GM12878 (cell line): Measurements from ENCODE around the gene DSTN. TPM values are rescaled to one million over a fixed set of nuclear protein-coding genes. Genes with fewer than 3 reads are reported as not detected.

Experiments used
- ATAC-seq: fragments of 200-7000 bp; cut with Tn5 transposase; 3 replicates; pipeline ENCODE4 v1.9.1; 2020; ENCODE audit warnings: mild to moderate bottlenecking, moderate library complexity
- BruUV-seq: library from RNA; stranded (reverse); fragments of 400-500 nt; replicated peaks from 2 replicates; lab custom pipeline; 2021; lab: Mats Ljungman, UMichigan
- CTCF ChIA-PET: fragments of 300-600 bp; sonication (Branson Sonifier 250); formaldehyde crosslinking; extraction: SDS; loops from one replicate; lab custom pipeline; 2021; ENCODE audit warnings: inconsistent platforms; lab: Yijun Ruan, JAX
- POLR2A ChIA-PET: fragments of 350-600 bp; formaldehyde crosslinking; extraction: SDS; loops from one replicate; lab custom pipeline; 2021; ENCODE audit warnings: inconsistent platforms; lab: Charles Lee
- RAD21 ChIA-PET: fragments of 300-600 bp; sonication (Branson Sonifier 250); formaldehyde crosslinking; loops from one replicate; lab custom pipeline; 2023; ENCODE audit warnings: antibody characterized with exemption; ENCODE audit not compliant: unreplicated experiment; lab: Charles Lee
- SMC1A ChIA-PET: fragments of 300-600 bp; sonication (Branson Sonifier 250); formaldehyde crosslinking; loops from one replicate; lab custom pipeline; 2023; ENCODE audit not compliant: unreplicated experiment, uncharacterized antibody; lab: Charles Lee
- DNase-seq: peaks from one replicate; pipeline ENCODE4 v3.0.0-alpha.2; 2011; ENCODE audit warnings: low read depth, low spot score
- FAIRE-seq: peaks from 3 replicates; lab custom pipeline; 2011; peaks lifted over from hg19 to GRCh38; lab: Jason Lieb, UNC
- H2AFZ ChIP-seq: 2 replicates; pipeline ENCODE4 v1.6.0; 2011; ENCODE audit warnings: low read depth, low read length, control low read depth; ENCODE audit not compliant: control insufficient read depth
- H3K27ac ChIP-seq: 2 replicates; pipeline ENCODE4 v1.5.1; 2011; ENCODE audit warnings: control low read depth; ENCODE audit not compliant: control insufficient read depth, insufficient read depth
- H3K27me3 ChIP-seq, 2 experiments: replicated peaks in 1 of 2; 2 replicates each; pipeline versions ENCODE4 v1.6.0 to v1.6.1; 2011; ENCODE audit warnings: low read length in 1 of 2; ENCODE audit not compliant: control insufficient read depth in 2 of 2, insufficient read depth in 2 of 2
- H3K36me3 ChIP-seq, 2 experiments: 2 replicates each; pipeline ENCODE4 v1.5.1; 2011; ENCODE audit warnings: low read length in 1 of 2; ENCODE audit not compliant: control insufficient read depth in 2 of 2, insufficient read depth in 2 of 2
- H3K4me1 ChIP-seq: 2 replicates; pipeline ENCODE4 v1.6.1; 2011; ENCODE audit warnings: mild to moderate bottlenecking, low read length, moderate library complexity, mixed read lengths; ENCODE audit not compliant: control insufficient read depth, insufficient read depth
- H3K4me2 ChIP-seq: 2 replicates; pipeline ENCODE4 v1.6.0; 2011; ENCODE audit warnings: control low read depth; ENCODE audit not compliant: control insufficient read depth, insufficient read depth
- H3K4me3 ChIP-seq: fragments of 200-600 bp; sonication (generic); 2 replicates; pipeline ENCODE4 v1.5.1; 2016
- H3K79me2 ChIP-seq: 2 replicates; pipeline ENCODE4 v1.6.0; 2011; ENCODE audit warnings: low read length; ENCODE audit not compliant: control insufficient read depth, insufficient read depth
- H3K9ac ChIP-seq: 2 replicates; pipeline ENCODE4 v1.8.0; 2011; ENCODE audit warnings: low read length, control low read depth, mixed read lengths; ENCODE audit not compliant: control insufficient read depth, insufficient read depth
- H3K9me3 ChIP-seq: replicated peaks from 3 replicates; pipeline ENCODE4 v1.5.1; 2011; ENCODE audit warnings: mild to moderate bottlenecking, low read length; ENCODE audit not compliant: control insufficient read depth, insufficient read depth
- H4K20me1 ChIP-seq: 2 replicates; pipeline ENCODE4 v1.6.0; 2011; ENCODE audit not compliant: control insufficient read depth, insufficient read depth
- CBFB ChIP-seq: IDR thresholded peaks from 2 replicates; pipeline ENCODE4 v1.6.1; 2016; ENCODE audit warnings: antibody characterized with exemption, low read depth
- CHD4 ChIP-seq: fragments of 200-600 bp; sonication (generic); IDR thresholded peaks from 2 replicates; pipeline ENCODE4 v1.6.1; 2016; ENCODE audit warnings: mild to moderate bottlenecking
- MYB ChIP-seq: fragments of 150-350 bp; IDR thresholded peaks from 2 replicates; pipeline ENCODE4 v1.6.1; 2014; ENCODE audit warnings: mild to moderate bottlenecking, low read depth, low read length, borderline replicate concordance
- RFX5 ChIP-seq: IDR thresholded peaks from 2 replicates; pipeline ENCODE4 v1.6.1; 2011; ENCODE audit warnings: low read depth, low read length, improper control_type of control experiment
- TCF12 ChIP-seq: IDR thresholded peaks from 2 replicates; pipeline ENCODE4 v1.6.1; 2011; ENCODE audit warnings: low read depth, mild to moderate bottlenecking, low read length
- ZNF217 ChIP-seq: fragments of 450-650 bp; IDR thresholded peaks from 2 replicates; pipeline ENCODE4 v1.6.1; 2017; ENCODE audit warnings: antibody characterized with exemption, mild to moderate bottlenecking
- WGBS: methylation state at CpG from one replicate; pipeline ENCODE4 v1.1.6; 2016; ENCODE audit warnings: low lambda C conversion rate; ENCODE audit not compliant: insufficient replicate concordance, insufficient coverage; ENCODE audit errors: missing lambda C conversion rate; 5-methylcytosine and 5-hydroxymethylcytosine counted together
- in situ Hi-C: fragments of 300-500 bp; cut with MboI; formaldehyde crosslinking; loops from 9 replicates; pipeline ENCODE4 v1.14.3; 2018; ENCODE audit warnings: mixed read lengths
- intact Hi-C: fragments of 100-400 bp; cut with micrococcal nuclease; formaldehyde crosslinking; loops from one replicate; pipeline ENCODE4 v1.14.2; 2022; ENCODE audit not compliant: unreplicated experiment
- polyA plus RNA-seq, 11 experiments: library from polyadenylated mRNA; depleted of rRNA in 4 of 11; unstranded in 6 of 11; stranded (reverse) in 5 of 11; fragments of >200 nt; fragmentation: Nextera tagmentation in 4 of 11; fragmentation: Illumina TruSeq in 1 of 11; extraction: Ambion mirVana in 4 of 11; extraction: Trizol in 1 of 11; gene quantifications; 1 replicate in 1 of 11; 2 replicates in 10 of 11; pipeline versions ENCODE4 v1.2.1 to v1.2.3, GENCODE V29; 2011 to 2016; ENCODE audit warnings: inconsistent platforms in 2 of 11, missing spikeins in 2 of 11, low read depth in 1 of 11
- total RNA-seq, 4 experiments: library from RNA; depleted of rRNA in 3 of 4; stranded (reverse); fragments of >200 nt in 3 of 4; fragmentation: Illumina TruSeq in 1 of 4; extraction: Trizol in 1 of 4; gene quantifications; 2 replicates each; pipeline versions ENCODE4 v1.2.1 to v1.2.3, GENCODE V29; 2013 to 2021
- TF ChIP-seq, protein P1 (sequence below): IDR thresholded peaks from 2 replicates; pipeline ENCODE4 v1.6.1; 2011; ENCODE audit warnings: borderline replicate concordance, low read depth, mild to moderate bottlenecking, moderate library complexity, mixed read lengths, low read length; ENCODE audit not compliant: insufficient read depth; ENCODE audit errors: extremely low read length

Gene DSTN
- total and polyA plus RNA-seq, 10 of the 15 experiments (the other 5 are each of a cell fraction or from before 2014, with no cell fraction given) = 26.7 to 137 (median 40.8) TPM

GRCh38 chr20:17572034-17572638, 2.3 kb downstream of the DSTN start:
- in situ Hi-C loops (no loop called here), intact Hi-C loops (no loop called here)
- ChIA-PET SMC1A (interaction anchor here (0.9 to 2.0 kb wide), 10 partner anchors 9 to 384 kb away, joined by 3 to 5 read pairs (median 4); no protein-coding TSS in a partner anchor), RAD21 (interaction anchor here (0.5 to 2.3 kb wide), 3 partner anchors 14 to 395 kb away, joined by 3 to 12 read pairs (median 3); no protein-coding TSS in a partner anchor), CTCF (interaction anchor here (0.6 to 3.0 kb wide), 10 partner anchors 9 to 424 kb away, joined by 3 to 16 read pairs (median 5); partner anchors contain the start of gene RRBP1), POLR2A (interaction anchor here (0.5 kb wide), 1 partner anchor 1667 kb away, joined by 3 read pairs; no protein-coding TSS in a partner anchor)
- H3K36me3 ChIP-seq = no peaks in the 10 kb centered on the region
- peak overlapping the region; percentile 2; the same call in 1 of the 2 replicates for H3K4me3 ChIP-seq
- no peak overlapping the region for H3K9ac ChIP-seq
- H3K79me2 ChIP-seq = peaks cover 11% of the 10 kb centered on the region
- H4K20me1 ChIP-seq = no peaks in the 10 kb centered on the region
- 53% methylated on average over 7 of the region's 7 CpGs for WGBS
- no peaks in the 10 kb centered on the region for H3K27me3 ChIP-seq
- H3K9me3 ChIP-seq = no peaks in the 10 kb centered on the region
- no peak overlapping the region for H3K27ac ChIP-seq
- ATAC-seq (no peak), DNase-seq (no peak), FAIRE-seq (no peak)
- no peak overlapping the region for H2AFZ ChIP-seq
- peaks cover 4% of the 10 kb centered on the region for H3K4me1 ChIP-seq
- TF ChIP-seq CHD4 = no peak
- TF ChIP-seq, protein P1, sequence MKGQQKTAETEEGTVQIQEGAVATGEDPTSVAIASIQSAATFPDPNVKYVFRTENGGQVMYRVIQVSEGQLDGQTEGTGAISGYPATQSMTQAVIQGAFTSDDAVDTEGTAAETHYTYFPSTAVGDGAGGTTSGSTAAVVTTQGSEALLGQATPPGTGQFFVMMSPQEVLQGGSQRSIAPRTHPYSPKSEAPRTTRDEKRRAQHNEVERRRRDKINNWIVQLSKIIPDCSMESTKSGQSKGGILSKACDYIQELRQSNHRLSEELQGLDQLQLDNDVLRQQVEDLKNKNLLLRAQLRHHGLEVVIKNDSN = no peak
- TF ChIP-seq RFX5 = no peak
- TF ChIP-seq MYB = no peak
- TF ChIP-seq TCF12 = no peak
- TF ChIP-seq ZNF217 = no peak
- TF ChIP-seq CBFB = no peak
- H3K4me2 ChIP-seq = peak overlapping the region; percentile 94
- BruUV-seq = no TSS peak
